ENCODE measurements around the gene SLC9A9.
A peak's percentile ranks its signal among the peaks of the same experiment; 100 is the strongest.

SLC9A9 gene

GRCh38 chr3:143604402-143605185 lies 243.7 kb downstream of the SLC9A9 start:
- no peak overlapping the region for H3K4me3 ChIP-seq (ENCODE audit: low read depth, low read length)
- TF ChIP-seq, protein P1, sequence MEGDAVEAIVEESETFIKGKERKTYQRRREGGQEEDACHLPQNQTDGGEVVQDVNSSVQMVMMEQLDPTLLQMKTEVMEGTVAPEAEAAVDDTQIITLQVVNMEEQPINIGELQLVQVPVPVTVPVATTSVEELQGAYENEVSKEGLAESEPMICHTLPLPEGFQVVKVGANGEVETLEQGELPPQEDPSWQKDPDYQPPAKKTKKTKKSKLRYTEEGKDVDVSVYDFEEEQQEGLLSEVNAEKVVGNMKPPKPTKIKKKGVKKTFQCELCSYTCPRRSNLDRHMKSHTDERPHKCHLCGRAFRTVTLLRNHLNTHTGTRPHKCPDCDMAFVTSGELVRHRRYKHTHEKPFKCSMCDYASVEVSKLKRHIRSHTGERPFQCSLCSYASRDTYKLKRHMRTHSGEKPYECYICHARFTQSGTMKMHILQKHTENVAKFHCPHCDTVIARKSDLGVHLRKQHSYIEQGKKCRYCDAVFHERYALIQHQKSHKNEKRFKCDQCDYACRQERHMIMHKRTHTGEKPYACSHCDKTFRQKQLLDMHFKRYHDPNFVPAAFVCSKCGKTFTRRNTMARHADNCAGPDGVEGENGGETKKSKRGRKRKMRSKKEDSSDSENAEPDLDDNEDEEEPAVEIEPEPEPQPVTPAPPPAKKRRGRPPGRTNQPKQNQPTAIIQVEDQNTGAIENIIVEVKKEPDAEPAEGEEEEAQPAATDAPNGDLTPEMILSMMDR (IDR thresholded peaks at IDR 0.05; ENCODE audit: low read depth, low read length, missing control alignments), result no peak
- DNase-seq (ENCODE audit: low read depth), result peak; percentile 22

- no peak overlapping the region for H3K4me3 ChIP-seq (ENCODE audit: low read depth, low read length)
- no peak for DNase-seq (ENCODE audit: low read depth)
- TF ChIP-seq, protein P1 (IDR thresholded peaks at IDR 0.05; ENCODE audit: low read depth, low read length, missing control alignments), result no peak
Observed at GRCh38 chr3:143603774-143604173, 244.5 kb downstream of the SLC9A9 start.

- H3K4me3 ChIP-seq (ENCODE audit: low read depth, low read length), result no peak overlapping the region
- TF ChIP-seq, protein P1 (IDR thresholded peaks at IDR 0.05; ENCODE audit: low read depth, low read length, missing control alignments), result no peak
- DNase-seq (ENCODE audit: low read depth), result no peak
Observed at GRCh38 chr3:143601723-143602484, 246.4 kb downstream of the SLC9A9 start.

DNA sequence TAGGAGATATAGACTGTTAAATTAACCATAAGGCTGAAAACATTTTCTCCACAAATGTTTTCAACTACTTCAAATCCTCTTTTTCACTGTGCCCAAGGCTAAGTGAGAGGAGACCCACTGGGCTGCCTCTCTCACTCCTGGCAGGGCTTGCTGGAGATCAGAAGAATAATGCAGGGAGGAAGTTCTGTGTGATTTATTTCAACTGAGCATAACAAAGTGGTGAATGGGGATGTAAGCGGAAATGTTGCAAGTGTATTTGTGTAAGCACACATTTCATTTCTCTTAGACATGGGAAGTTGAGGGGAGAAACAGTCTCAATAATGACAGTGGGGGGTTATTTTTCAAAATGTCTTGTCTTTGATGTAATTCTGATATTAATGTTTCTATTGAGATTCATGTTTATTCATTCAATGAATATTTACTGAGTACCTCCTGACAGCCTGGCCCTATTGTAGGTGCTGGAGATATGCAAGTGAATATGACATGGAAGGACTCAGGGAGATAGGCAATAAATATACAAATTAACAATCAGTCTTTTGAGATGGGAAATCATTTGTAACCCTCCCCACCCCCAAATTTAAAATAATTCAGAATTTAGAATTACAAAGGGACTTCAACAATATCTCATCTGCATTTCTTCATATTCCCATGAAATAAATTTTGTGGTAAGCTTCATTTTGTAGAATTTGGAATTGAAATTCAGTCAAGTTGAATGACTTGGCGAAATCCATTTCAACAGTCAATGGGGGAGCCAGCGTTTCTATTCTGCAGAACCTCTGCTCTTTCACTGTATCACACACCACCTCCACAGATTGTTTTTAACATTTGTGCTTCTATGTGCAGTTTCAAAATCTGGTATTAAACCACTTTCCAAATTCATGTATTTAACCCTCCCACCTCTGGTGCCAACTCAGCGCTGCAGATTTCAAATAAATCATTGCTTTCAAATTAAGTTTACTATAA lies 247.2 kb downstream of the SLC9A9 start:
- H3K4me3 ChIP-seq (ENCODE audit: low read depth, low read length), result no peak overlapping the region
- no peak for DNase-seq (ENCODE audit: low read depth)
- TF ChIP-seq, protein P1 (IDR thresholded peaks at IDR 0.05; ENCODE audit: low read depth, low read length, missing control alignments), result no peak

DNA sequence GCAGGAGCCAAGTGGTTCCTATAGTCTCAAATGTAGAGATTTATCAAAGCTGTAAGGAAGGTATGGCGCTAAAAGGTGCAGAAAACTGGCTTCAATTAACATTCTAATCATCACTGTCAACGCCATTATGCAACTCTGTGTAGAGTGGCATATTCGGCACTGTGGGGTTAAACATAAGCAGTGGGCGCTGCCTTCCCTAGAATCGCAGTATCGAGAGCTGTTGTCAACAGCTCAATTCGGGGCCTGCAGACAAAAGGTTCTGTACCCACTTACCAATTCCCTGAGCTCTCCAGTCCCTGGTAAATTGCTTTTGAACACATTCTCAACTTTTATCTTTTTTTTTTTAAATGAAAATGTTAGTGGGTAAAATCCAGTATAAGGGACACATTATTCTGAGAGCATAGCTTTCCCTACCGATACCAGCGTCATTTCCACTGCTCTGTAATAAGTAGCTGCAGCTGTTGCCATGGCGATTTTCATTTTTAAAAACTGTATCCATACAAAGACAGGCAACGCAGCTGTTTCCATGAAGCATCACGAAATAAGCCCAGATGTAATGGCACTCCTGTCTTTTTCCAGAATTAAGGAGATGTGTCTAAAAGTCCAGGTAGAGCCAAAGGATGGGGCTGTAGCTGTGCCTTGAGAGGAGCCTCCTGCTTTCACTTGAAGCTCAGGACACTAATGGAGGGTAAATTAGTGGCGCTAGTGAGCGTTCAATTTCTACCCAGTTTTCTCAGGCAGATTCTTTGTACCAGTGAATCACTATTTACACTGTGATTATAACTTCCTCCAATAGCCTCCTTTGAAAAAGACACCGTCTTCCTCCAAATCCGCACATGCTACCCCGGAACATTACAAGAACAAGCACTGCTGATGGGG lies 250.3 kb downstream of the SLC9A9 start:
- TF ChIP-seq, protein P1 (IDR thresholded peaks at IDR 0.05; ENCODE audit: low read depth, low read length, missing control alignments), result no peak
- H3K4me3 ChIP-seq (ENCODE audit: low read depth, low read length), result no peak overlapping the region
- DNase-seq (ENCODE audit: low read depth), result no peak
